LoVo (cell line): ENCODE data around the gene TJP3.
"Not testable (repeated sequence)": the region's sequence is repeated elsewhere in the genome, so short reads cannot be mapped to it uniquely, and the experiment has no call there.

Source experiments
- DNase-seq: peaks from one replicate; pipeline ENCODE4 v3.0.0-alpha.2; 2016; ENCODE audit warnings: low spot score

Gene TJP3, protein sequence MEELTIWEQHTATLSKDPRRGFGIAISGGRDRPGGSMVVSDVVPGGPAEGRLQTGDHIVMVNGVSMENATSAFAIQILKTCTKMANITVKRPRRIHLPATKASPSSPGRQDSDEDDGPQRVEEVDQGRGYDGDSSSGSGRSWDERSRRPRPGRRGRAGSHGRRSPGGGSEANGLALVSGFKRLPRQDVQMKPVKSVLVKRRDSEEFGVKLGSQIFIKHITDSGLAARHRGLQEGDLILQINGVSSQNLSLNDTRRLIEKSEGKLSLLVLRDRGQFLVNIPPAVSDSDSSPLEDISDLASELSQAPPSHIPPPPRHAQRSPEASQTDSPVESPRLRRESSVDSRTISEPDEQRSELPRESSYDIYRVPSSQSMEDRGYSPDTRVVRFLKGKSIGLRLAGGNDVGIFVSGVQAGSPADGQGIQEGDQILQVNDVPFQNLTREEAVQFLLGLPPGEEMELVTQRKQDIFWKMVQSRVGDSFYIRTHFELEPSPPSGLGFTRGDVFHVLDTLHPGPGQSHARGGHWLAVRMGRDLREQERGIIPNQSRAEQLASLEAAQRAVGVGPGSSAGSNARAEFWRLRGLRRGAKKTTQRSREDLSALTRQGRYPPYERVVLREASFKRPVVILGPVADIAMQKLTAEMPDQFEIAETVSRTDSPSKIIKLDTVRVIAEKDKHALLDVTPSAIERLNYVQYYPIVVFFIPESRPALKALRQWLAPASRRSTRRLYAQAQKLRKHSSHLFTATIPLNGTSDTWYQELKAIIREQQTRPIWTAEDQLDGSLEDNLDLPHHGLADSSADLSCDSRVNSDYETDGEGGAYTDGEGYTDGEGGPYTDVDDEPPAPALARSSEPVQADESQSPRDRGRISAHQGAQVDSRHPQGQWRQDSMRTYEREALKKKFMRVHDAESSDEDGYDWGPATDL

DNA sequence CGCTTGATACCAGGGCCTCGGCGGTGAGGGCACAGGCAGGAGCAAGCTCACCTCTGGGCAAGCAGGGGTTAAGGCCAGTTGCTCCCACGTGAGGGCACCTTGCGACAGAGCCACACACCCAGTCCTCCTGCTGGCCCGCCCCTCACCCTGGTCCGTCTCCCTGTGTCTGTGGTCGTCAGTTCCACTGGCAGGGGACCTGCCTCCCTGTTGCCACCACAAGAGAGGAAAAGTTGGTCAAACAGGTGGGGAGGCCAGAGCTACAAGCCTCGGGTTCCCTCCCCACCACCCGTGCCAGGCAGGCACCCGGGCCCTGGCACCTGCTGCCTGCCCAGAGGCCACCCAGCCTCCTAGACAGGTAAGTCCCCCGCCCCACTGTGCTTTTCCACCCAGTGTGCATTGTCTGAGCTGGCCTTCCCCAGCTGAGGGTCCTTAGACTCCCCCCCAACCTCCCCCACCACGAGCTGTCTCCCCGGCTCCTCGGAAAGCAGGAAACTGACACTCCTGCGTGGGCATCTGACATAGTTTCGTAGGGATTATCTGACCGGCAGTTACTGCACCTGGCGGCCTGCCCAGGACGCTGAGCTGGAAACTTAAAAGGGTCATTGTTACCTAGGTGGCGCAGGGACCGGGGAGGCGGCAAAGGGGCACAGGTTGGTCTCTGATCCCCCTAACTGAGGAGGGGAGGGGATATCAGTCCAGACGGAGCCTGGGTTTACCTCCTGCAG lies at the start of gene TJP3:
TSS of gene TJP3 (plus strand) at position 178 of the 725 bp plus-strand sequence. CDS start 20,049 bp downstream, outside the sequence.
- peak; percentile 69 for DNase-seq

DNA sequence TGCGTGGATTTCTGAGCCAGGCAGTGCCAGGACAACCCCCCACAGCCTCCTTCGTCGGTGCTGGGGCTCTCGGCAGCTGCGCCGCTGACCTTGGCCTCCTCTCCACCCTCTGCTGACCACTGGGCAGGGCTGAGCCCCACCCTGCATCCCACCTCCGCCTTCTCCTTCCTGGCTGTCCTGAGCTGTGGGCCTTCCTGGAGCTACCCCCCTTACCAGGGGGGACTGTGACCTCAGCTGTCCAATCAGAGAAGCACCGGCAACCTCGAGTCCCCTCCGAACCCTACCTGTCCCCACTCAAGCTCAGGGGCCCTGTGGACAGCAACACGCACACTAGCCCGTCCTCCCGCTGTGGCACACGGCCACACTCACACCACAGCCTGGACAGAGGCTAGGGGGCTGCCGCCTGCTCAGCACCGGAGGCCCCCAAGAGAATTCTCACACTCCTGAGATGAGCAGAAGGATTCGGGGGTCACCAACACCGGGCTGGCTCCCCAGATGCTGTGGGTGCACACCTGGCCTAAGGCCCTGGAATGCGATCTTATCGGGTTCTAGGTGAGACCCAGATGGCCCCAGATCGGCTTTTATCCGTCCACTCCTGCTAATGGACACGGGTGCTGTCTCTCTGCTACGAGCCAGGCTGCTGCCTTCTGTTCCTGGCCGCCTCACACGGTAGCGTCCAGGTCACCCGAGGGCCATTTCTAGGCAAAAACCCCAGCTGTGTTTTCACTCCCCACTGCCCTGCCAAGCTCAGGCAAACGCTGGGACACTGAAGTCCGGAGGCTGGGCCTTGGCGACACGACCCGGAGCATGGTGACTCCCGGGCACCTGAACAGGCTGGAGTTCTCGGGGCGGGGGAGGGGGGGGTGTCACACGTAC lies 49.1 kb upstream of the TJP3 start:
- no peak for DNase-seq

DNA sequence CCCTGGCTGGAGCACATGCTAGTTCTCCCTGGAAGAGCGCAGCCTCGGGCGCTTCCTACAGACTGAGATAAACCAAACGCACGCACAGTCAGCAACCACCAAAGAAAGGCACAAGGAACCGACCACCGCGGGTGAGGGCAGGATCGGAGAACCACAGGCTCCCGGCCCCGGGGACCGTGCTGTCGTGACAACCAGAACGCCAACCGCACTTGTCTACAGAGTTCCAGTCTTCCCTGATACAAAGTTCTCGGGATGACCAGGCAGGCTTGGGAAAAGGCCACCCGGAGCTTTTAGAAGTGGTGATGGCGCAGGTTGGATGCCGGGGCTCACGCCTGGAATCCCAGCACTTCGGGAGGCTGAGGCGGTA lies 48.5 kb upstream of the TJP3 start:
- no peak for DNase-seq

DNA sequence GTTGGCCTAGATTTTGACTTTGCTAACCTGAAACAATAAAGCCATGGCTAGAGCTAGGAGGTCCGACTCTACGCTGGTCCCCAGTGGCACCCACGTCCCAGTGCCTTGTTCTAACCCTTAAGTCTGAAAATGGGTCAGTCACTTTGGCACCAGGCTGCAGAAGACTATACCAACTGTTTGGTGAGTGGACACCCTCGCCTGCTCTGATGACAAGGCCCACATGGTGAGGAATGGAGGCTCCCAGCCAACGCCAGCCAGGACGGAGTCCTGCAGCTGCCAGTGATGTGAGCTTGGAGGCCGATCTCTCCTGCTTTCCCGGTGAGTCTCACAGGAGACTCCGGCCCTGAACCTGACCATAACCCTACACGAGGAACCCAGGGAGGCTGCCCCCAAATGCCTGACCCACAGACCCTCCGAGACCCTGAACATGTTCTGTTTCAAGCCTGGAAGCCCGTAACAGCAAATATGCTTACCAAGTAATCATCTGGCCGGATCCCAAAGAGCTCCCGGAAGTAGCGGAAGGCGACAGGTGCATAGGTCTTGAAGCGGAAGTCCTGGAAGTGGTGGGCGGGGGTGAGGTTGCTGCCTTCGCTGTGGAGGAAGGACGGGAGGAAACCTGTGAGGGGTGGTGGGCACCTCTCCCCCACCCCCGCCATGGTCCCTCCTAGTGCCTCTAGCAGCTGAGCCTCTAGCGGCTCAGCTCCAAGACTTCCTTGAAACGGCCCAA lies 47.5 kb upstream of the TJP3 start:
- no peak for DNase-seq

DNA sequence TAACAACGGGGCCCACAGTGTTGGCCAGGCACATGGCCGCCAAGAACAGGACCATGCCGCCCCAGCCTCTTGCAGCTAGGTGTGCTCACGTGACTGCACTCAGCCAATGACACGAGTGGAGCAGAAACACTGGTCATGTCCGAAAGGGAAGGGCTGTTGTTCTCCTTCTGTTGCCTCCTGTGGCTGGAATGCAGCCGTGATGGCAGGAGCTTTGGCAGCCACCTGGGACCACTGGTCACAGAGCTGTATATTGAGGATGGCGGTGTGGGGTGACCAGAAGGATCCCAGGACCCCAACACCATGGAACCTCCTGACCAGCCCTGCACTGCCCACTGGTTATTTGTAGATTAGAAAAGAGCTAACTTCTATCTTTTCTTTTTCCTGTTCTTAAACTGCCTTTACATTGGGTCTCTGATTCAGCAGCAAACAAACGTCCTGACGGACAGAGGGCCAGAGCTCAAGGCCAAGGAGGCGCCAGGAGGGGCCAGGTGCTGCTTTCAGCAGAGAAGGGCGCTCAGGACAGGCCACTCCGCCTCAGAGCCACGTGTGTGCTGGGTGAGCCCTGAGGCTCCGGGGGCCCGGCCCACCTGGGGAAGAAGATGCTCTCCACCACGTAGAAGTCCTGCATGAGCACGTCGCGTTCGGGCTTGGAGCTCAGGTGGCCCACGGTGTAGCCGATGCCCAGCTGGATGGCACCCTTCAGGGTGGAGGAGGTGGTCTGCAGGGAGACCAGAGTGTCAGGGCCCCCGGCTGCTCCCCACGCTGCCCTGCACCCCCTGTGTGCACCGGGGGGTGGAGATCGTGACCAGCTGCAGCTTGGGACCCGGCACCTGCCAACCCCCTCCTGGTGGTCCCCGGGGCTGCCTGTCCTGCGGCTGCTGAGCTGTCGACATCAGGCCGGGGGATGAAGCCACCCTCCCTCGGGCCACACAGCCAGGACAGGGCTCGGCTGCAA lies 46.6 kb upstream of the TJP3 start:
- DNase-seq = no peak

DNA sequence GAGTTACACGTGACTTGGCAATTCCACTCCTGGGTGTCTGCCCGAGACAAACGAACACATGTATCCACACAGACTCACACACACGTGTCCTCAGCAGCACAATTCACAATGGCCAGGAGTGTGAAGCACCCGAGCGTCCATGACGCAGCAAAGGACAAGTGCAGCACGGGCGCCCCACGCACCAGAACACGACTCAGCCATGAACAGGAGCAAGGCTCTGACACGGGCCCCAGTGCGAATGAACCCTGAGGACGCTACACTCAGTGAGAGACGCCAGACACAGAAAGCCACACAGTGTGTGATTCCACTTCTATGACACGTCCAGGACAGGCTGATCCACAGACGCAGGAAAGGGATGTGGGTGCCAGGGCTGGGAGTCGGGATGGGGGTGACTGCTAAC lies 44.3 kb upstream of the TJP3 start:
- DNase-seq = no peak

DNA sequence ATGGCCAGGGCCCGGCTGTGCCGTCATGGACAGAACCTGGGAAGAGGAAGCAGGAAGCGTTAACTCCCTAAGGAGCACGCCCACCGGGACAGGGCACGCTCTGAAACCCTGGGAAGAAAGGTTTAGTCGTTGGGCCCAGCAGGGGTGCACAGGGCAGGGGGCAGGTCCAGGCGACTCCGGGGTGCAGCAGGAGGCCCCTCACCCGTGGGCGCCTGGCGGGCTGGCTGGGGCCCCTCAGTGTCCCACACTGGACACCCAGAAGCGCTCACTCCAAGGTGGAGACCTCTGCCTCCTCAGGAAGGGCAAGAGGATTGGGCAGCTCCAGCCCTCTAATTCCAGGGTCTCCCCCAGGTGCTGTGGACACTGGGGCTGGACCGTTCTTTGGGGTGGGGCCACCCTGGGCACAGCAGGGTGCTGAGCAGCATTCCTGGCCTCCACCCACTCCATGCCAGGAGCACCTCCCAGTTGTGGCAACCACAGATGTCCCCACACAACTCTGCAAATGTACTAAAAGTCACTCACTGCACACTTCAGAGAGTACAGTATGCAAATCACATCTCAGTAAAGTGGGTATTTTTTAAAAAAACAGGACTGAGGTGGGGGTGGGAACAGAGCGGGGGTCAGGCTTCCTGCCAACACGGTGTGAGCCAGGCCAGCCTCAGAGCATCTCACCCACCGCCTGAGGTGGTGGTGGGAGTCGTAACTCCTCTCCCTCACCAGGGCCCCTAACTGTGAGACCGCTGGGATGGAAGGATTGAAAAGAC lies 43.1 kb upstream of the TJP3 start:
- DNase-seq = no peak

DNA sequence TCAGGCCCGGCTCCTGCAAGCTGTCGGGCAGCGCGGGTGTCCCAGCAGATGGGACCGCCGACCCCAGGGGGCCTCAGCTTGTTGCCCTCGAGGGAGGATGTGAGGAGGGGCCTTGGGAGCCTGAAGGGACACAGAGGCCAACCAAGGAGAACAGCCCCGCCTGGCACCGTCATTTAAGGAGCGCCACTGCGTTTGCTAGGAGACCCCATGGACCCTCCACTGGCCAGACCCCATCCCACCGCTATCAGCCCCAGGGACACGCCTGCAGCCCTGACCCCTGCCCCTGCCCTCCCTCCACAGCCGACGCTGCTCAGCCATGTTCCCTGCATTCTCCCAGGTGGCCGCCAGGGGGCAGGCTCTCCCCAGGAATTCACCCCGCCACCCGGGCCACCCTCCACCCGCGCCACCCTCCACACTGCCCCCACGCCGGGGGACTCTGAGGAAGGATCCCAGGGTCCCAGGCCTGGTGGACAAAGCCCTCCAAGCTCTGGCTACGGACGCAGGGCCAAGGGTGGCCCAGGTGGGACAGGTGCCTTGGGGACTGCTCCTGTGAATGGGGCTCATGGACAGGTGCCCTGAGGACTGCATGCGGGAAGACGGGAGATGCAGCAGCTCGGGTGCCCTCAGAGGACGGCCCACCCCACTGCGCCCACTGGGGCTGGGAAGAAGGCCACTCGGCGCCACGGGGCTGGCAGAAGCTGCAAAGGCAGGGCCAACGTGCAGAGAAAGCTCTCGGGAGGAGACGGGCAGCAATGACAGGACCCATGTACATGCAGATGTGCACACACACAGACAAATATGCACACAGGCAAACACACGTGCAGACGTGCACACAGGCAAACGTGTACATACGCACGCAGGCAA lies 42.3 kb upstream of the TJP3 start:
- DNase-seq = peak; percentile 14

DNA sequence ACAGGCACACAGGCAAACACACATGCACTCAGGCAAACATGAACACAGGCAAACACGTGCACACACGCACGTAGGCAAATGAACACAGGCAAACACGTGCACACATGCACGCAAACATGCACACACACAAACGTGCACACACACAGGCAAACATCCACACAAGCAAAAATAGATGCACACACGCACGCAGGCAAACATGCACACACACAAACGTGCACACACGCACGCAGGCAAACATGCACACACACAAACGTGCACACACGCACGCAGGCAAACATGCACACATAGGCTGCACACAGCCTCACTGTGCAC lies 41.7 kb upstream of the TJP3 start:
- DNase-seq = not testable (repeated sequence)

DNA sequence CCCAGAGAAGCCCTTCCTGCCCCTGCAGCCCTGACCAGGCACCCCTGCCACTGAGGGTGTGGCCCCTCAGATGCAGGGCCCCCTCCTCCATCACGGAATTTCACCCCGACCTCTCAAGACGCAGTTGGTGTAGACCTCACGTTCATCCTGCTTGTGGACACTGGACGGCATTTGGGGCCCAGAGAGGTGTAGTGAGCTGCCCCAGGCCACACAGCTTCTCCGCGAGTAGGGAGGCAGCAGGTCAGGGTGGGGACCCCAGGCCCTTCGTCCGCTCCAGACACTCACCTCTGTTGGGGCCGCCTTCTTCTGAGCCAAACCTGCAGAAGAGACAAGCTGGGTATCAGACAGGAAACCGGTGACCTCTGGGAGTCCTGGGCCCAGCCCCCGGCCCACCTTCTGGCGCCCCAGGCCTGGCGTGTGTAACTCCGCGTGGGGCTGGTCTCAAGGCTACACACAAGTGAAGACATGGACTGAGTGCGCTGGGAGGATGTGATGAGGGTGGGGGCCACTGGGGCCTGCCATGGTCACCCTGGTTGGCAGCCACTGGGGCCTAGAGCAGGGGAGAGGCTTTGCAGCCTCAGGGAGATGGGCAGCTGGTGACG lies 41.0 kb upstream of the TJP3 start:
- DNase-seq = no peak

DNA sequence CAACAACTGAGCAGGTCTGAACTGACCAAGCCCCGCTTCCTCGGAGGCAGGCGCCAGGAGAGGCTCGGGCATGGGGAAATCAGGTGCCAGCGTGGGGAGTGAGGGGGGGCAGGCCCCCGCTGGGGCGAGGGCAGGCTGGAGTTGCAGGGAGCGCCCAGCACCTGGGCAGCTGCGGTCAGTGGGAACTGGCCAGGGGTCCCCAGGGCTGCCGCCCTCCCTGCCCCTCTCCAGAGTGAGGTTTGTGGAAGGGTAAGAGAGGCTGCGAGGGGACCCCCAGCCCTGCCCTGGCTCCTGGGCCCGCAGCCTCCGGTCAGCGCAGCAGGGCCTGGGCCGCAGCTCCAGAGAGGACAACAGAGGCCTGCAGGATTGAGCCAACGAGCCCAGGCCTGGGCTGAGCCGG lies 40.4 kb upstream of the TJP3 start:
- no peak for DNase-seq

DNA sequence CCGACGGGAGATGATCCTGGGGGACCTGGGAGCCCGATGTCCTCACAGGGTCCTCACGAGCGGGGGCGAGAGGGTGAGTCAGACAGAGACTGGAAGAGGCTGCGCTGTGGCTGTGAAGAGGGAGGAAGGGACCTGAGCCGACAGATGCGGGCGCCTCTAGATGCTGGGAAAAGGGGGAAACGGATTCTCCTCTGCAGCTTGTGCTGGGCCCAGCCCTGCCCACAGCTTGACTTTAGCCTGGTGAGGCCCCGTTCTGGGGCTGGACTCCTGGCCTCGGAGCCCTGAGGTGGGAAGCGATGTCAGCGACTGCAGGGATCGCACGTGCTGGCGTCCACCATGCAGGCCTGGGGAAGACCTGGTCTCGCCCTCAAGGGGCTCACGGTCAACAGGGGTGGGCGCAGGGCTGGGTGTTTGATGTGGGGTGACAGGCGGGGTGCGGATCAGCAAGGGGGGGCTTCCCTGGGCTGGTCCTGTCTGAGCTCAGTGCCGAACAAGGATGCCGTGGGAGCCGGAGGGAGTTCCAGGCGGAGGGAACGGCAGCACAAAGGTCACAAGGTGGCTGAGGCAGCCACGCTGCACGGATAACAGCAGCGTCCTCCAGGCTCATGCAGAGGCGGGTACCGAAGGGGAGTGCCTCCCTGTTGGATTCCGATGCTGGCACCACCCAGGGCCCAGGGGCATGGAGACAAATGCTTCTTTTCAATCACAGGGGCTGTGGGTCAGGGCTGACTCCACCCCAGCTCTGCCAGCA lies 39.7 kb upstream of the TJP3 start:
- DNase-seq = no peak

DNA sequence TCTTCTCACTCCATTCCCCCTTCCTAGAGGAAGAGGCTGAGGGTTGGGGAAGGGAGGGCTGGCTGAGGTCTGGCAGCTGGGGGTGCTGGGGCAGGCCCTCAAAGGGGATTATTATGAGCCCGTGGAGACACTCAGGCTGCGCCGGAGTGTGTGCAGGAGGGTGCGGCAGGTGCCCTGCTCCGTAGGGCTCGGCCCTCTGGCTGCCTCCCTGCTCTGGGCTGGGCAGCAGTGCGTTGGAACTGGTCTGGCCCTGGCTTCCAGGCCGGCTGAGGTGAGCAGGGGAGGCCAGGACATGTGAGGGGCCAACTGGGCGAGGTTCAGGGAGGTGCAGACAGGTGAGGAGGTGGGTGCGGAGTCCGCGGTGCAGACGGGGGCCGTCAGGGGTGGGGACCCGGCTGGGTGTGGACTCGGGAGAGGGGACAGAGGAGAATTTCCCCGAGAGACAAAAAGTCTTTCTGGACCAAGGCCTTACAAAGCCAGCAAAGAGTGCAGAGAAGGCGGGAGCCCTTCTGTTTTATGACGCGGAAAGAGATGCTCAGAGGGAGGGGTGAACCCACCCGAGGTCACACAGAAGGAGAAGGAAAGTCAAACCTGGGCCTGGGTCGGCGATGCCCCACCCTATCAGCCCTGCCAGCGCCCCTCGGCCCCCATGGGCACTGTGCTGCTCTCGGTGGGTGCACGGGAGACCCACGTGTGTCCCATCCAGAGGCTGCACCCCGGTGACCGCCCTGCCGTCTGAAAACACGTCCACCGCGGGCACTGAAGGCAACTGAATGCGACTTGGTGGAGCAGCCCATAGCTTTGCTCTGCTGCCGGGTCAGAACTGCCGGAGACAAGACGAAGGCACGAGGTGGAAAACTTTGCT lies 38.9 kb upstream of the TJP3 start:
- no peak for DNase-seq

DNA sequence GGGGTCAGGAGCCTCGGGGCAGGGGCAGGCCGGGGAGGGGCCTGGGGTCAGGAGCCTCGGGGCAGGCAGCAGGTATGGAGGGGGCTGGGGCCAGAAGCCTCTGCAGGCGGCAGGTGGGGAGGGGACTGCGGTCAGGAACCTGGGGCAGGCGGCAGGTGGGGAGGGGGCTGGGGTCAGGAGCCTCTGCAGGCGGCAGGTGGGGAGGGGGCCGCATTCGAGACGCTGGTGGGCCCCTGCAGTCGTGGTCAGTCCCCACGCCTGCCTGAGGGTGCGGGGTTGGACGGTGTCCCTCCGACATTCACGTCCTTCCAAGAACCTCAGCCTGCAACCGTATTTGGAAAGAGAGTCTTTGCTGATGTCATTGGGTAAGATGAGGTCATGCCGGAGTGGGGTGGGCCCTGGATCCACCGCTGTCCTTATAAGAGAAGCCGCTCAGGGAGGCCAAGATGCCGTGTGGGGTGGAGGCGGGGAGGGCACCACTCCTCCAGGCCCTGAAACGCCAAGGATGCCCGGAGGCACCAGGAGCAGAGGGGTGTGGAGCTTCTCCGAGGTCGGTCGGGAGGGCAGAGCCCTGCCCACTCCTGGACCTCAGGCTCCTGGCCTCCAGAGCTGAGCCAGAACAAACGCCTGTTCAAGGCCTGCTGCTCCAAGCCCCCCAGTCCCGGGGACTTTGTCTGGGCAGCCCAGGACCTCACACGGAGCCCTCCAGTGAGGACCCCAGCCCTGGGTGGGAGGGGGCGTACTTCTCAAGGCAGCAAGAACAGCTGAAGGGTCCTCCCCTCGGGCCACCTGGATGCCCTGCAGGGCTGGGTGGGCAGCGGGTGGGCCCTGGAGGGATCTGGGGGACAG lies 38.0 kb upstream of the TJP3 start:
- DNase-seq = no peak
